GM13977 (cell line): ENCODE measurements around the gene RYR3.

ENCODE experiments used
- DNase-seq: peaks from one replicate; pipeline ENCODE4 v3.0.0; 2012; ENCODE audit warnings: low spot score
- CTCF ChIP-seq: IDR thresholded peaks from 2 replicates; pipeline ENCODE4 v1.5.1; 2012; ENCODE audit warnings: mild to moderate bottlenecking, control low read depth; ENCODE audit not compliant: insufficient read depth; ENCODE audit errors: extremely low read depth, missing control alignments
- in situ Hi-C: fragments of 300-500 bp; cut with MboI; formaldehyde crosslinking; loops from one replicate; pipeline ENCODE4 v1.12.0; 2022; ENCODE audit warnings: low sequenced_read_pairs, low pct_unique_long_range_greater_than_20kb, mixed read lengths, inconsistent platforms; ENCODE audit not compliant: unreplicated experiment

The RYR3 gene

GRCh38 chr15:33746203-33746602 lies 435.4 kb downstream of the RYR3 start:
- DNase-seq: no peak
- TF ChIP-seq CTCF: no peak
- in situ Hi-C loops: no loop called here

DNA sequence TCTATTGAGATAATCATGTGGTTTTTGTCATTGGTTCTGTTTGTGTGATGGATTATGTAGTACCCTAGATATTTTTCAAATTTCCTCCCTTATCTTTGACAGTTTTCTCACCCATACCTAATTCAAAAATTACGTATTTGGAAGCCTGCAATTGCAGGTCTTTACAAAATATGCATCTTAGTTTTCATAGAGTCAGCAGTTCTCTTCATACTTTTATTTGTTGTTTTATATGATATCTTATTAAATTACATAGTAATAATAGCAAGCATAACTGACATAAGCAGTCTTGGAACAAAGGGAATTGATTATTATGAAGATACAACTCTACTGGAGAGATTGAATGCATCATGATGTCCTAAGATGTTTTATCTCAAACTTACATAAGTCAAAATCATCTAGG lies 442.2 kb downstream of the RYR3 start:
- in situ Hi-C loops: no loop called here
- no peak for DNase-seq
- no peak for TF ChIP-seq CTCF

- TF ChIP-seq CTCF: no peak
- no peak for DNase-seq
- in situ Hi-C loops: no loop called here
Measured at GRCh38 chr15:33754242-33754641, 443.5 kb downstream of the RYR3 start.

DNA sequence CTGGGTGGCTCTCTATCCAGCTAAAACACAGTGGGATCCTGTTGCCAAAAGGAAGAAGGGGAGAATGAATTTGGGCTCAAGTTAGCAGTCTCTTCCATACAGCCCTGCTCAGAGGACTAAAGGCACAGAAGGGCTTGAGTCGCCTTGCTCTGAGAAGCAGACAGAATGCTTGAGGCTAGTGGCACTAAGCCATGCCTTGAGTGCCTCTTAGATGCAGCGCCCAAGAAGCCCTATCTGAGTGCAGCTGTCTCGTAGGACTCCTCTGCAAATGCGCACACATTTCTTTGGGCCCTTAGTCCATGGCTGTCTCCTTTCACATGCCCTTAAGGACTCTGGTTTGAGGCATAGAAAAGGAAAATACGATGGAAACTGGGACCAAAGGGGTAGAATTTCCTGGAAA lies 446.2 kb downstream of the RYR3 start:
- TF ChIP-seq CTCF: no peak
- in situ Hi-C loops: no loop called here
- DNase-seq: no peak

DNA sequence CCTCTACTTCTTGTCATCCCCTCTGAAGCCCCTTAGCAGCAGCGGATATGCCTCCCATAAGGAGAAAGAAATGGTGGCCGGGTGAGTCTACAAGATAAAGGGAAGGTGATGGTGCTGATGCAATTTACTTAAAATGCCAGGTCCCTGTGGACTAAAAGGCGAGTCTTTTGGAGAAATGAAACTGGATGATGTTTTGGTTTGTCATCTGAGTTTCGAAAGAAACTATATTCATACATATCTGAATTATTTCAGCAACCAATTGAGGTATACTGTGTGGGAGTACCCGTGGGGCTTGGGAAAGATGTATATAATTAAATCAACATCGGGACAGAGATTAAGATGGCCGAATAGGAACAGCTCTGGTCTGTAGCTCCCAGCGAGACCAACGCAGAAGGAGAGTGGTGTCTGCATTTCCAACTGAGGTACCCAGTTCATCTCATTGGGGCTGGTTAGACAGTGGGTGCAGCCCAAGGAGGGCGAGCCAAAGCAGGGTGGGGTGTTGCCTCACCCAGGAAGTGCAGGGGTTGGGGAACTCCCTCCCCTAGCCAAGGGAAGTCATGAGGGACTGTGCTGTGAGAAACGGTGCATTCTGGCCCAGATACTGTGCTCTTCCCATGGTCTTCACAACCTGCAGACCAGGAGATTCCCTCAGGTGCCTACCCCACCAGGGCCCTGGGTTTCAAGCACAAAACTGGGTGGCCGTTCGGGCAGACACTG lies 446.9 kb downstream of the RYR3 start:
- in situ Hi-C loops: no loop called here
- DNase-seq: no peak

DNA sequence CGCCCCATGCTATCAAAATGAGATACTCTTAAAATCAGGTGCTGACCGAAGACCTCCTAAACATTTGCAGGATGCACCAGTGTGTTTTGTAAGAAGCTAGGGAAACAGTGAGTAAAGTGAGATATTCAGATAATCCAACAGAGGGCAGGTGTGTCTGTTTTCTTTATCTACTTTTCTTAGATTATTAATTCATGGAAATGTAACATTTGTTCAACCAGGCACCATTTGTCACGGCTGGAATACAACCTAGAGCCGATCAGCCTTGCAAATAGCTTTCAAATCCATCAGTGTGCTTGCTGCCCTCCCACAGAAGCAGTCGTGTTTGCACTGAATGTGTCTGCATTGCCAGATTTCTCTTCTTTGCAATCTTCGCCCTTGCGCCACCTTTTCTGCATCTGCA lies 455.6 kb downstream of the RYR3 start:
- no peak for DNase-seq
- TF ChIP-seq CTCF: no peak
- in situ Hi-C loops: no loop called here

More for the DNA sequence above, 446.9 kb downstream of the RYR3 start:
- TF ChIP-seq CTCF: no peak
